LNCAP (cell line): ENCODE results near the gene AFAP1.
A peak's percentile ranks its signal among the peaks of the same experiment; 100 is the strongest.

Source experiments
- TF ChIP-seq, protein P1 (sequence below): fragments of 450-650 bp; IDR thresholded peaks from 2 replicates; pipeline ENCODE4 v1.5.1; 2017; ENCODE audit warnings: mild to moderate bottlenecking

The AFAP1 gene

DNA sequence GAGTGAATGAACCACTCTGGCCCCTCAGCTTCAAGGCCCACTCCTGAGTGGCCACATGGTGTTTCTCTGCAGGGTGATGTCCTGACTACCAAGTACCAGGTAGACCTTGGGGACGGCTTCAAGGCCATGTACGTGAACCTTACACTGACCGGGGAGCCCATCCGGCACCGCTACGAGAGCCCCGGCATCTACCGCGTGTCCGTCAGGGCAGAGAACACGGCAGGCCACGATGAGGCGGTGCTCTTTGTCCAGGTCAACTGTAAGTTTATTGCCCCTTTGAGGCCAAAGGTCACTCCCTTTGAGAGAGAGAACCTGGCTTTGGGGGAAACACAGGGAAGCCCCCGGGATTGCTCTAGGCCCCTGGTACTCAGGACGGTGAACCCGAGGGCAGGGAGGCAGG lies 216.0 kb downstream of the AFAP1 start:
- TF ChIP-seq, protein P1, sequence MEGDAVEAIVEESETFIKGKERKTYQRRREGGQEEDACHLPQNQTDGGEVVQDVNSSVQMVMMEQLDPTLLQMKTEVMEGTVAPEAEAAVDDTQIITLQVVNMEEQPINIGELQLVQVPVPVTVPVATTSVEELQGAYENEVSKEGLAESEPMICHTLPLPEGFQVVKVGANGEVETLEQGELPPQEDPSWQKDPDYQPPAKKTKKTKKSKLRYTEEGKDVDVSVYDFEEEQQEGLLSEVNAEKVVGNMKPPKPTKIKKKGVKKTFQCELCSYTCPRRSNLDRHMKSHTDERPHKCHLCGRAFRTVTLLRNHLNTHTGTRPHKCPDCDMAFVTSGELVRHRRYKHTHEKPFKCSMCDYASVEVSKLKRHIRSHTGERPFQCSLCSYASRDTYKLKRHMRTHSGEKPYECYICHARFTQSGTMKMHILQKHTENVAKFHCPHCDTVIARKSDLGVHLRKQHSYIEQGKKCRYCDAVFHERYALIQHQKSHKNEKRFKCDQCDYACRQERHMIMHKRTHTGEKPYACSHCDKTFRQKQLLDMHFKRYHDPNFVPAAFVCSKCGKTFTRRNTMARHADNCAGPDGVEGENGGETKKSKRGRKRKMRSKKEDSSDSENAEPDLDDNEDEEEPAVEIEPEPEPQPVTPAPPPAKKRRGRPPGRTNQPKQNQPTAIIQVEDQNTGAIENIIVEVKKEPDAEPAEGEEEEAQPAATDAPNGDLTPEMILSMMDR: no peak

GRCh38 chr4:7722766-7723387 lies 216.8 kb downstream of the AFAP1 start:
- TF ChIP-seq, protein P1: no peak

DNA sequence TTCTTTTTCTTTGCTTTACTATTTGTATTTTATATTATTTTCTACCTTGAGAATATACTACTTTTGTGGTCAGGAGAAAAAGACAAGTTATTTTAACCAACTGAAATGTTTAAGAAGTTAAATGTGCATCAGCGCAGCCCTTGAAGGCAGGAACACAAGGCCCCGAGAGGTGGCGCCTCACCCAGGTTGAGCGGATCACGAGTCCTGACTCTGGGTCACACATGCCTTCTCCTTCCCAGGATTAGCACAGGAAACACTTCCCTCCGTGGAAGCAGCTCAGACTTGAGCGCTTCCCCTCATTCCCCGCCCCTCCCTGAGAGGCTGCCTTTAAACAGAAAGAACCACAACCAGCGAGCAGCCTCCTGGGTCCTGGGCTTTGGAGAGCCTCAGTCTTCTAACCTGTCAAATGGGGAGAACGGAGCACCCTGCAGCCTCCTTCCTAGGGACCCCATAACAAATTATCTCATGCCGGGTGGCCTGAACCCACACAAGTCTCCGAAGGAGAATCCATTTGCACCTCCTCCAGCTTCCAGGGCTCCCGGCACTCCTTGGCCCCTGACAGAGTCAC lies 217.6 kb downstream of the AFAP1 start:
- TF ChIP-seq, protein P1: peak; percentile 65

- TF ChIP-seq, protein P1: peak; percentile 94
These were observed 220.1 kb downstream of the AFAP1 start for GRCh38 chr4:7719354-7720174.

GRCh38 chr4:7717946-7718490 lies 221.6 kb downstream of the AFAP1 start:
- TF ChIP-seq, protein P1: no peak

DNA sequence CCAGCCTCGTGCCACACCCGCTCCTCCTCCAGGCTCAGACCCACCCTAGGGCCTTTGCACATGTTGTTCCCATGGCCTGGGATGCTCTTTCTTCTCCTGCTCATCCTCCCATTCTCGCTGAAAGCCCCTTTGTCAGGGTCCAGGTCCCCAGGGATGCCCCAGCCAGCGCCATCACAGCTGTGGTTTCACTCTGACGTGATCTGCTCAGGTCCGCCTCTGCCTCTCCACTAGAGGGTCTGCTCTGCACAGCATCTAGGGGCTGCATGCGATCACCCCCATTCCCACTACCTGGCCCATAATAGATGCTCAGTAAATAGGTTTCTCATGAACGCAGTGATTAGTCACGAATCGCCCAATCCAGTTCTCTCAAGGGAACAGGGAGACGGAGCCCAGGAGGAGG lies 222.5 kb downstream of the AFAP1 start:
- TF ChIP-seq, protein P1: no peak

GRCh38 chr4:7716010-7716721 lies 223.5 kb downstream of the AFAP1 start:
- TF ChIP-seq, protein P1: no peak
